ENCODE results near the gene GPBP1. TPM values are rescaled to one million over a fixed set of nuclear protein-coding genes. Genes with fewer than 3 reads are reported as not detected.

Gene GPBP1
- total and polyA plus RNA-seq, 9 of the 15 experiments (the other 6 are each of a cell fraction or from before 2014, with no cell fraction given), result 31.0 to 109 (median 68.4) TPM

GRCh38 chr5:57173319-57174127 is at the start of gene GPBP1 (continued):
- TF ChIP-seq ZNF766 (CRISPR knock-in tag; conservative IDR thresholded peaks at IDR 0.05), result peak; percentile 88
- 0 out of 2 replicates have a peak, but pooled peaks have one; percentile 52 for TF ChIP-seq GABPB1 (CRISPR knock-in tag; IDR thresholded peaks at IDR 0.05)
- TF ChIP-seq MAX (CRISPR knock-in tag; IDR thresholded peaks at IDR 0.05), result peak; percentile 65
- no peak for TF ChIP-seq CCAR2 (IDR thresholded peaks at IDR 0.05; ENCODE audit: low read depth, low read length)
- no peak for TF ChIP-seq RERE (CRISPR knock-in tag; IDR thresholded peaks at IDR 0.05; ENCODE audit: borderline replicate concordance)
- TF ChIP-seq CHD1 (IDR thresholded peaks at IDR 0.05; ENCODE audit: low read length), result no peak
- TF ChIP-seq NR2C2 (CRISPR knock-in tag; IDR thresholded peaks at IDR 0.05), result no peak
- peak; percentile 45; the same call in 1 of the 2 replicates for TF ChIP-seq NR2C2 (tag; IDR thresholded peaks at IDR 0.05)
- TF ChIP-seq PTRF (tag; IDR thresholded peaks at IDR 0.05), result no peak
- TF ChIP-seq REST (IDR thresholded peaks at IDR 0.05; ENCODE audit: borderline replicate concordance), result no peak
- TF ChIP-seq REST (CRISPR knock-in tag; IDR thresholded peaks at IDR 0.05; ENCODE audit: low read depth), result peak; percentile 83; the same call in 1 of the 2 replicates
- no peak for TF ChIP-seq ZNF140 (CRISPR knock-in tag; IDR thresholded peaks at IDR 0.05)
- peak; percentile 83 for TF ChIP-seq RBM25 (IDR thresholded peaks at IDR 0.05; ENCODE audit: low read depth, low read length, severe bottlenecking)
- no peak for TF ChIP-seq MCM2 (IDR thresholded peaks at IDR 0.05; ENCODE audit: low read depth)
